DOHH2 (cell line): ENCODE measurements around the gene SENP2.

Experiments
- CTCF ChIP-seq: fragments of 200-600 bp; sonication (generic); IDR thresholded peaks from one replicate; pipeline ENCODE4 v1.5.1; 2014; ENCODE audit warnings: antibody characterized with exemption, mild to moderate bottlenecking, low read depth, low read length; ENCODE audit not compliant: poor library complexity, severe bottlenecking
- EZH2phosphoT487 ChIP-seq: fragments of 200-600 bp; sonication (generic); IDR thresholded peaks from 2 replicates; pipeline ENCODE4 v1.6.1; 2017; ENCODE audit warnings: borderline replicate concordance, mild to moderate bottlenecking, antibody characterized with exemption, low read length, moderate library complexity, mixed read lengths

- TF ChIP-seq CTCF (no peak), EZH2phosphoT487 (no peak)
Observed at GRCh38 chr3:185559706-185560090, 26.4 kb upstream of the SENP2 start.
